Measurements from ENCODE around the gene LRRC1.
A peak's percentile ranks its signal among the peaks of the same experiment; 100 is the strongest.

Gene LRRC1

DNA sequence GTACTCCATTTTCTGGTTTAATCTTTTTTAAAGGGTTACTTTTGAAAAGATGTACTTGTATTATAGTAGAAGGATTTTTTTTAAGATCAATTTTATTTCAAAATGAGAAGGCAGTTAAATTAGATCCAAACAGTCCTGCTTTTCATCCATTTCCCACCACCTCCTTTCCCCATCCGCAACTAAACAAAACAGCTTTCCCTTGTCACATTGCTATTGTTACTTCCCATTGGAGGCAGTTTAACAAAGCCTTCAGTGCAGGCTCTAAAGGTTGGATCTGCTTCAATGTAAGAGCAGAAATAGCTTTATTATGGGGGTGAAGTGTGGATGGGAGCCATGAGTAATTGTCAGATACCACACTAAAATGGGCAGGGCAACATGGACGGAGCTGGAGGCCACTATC is 65.7 kb downstream of the LRRC1 start:
- TF ChIP-seq, protein P1, sequence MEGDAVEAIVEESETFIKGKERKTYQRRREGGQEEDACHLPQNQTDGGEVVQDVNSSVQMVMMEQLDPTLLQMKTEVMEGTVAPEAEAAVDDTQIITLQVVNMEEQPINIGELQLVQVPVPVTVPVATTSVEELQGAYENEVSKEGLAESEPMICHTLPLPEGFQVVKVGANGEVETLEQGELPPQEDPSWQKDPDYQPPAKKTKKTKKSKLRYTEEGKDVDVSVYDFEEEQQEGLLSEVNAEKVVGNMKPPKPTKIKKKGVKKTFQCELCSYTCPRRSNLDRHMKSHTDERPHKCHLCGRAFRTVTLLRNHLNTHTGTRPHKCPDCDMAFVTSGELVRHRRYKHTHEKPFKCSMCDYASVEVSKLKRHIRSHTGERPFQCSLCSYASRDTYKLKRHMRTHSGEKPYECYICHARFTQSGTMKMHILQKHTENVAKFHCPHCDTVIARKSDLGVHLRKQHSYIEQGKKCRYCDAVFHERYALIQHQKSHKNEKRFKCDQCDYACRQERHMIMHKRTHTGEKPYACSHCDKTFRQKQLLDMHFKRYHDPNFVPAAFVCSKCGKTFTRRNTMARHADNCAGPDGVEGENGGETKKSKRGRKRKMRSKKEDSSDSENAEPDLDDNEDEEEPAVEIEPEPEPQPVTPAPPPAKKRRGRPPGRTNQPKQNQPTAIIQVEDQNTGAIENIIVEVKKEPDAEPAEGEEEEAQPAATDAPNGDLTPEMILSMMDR (IDR thresholded peaks at IDR 0.05; ENCODE audit: low read length, missing control alignments) = no peak
- H3K4me3 ChIP-seq (replicated peaks; ENCODE audit: low read depth, low read length) = no peak overlapping the region
- DNase-seq (ENCODE audit: low read depth) = no peak

DNA sequence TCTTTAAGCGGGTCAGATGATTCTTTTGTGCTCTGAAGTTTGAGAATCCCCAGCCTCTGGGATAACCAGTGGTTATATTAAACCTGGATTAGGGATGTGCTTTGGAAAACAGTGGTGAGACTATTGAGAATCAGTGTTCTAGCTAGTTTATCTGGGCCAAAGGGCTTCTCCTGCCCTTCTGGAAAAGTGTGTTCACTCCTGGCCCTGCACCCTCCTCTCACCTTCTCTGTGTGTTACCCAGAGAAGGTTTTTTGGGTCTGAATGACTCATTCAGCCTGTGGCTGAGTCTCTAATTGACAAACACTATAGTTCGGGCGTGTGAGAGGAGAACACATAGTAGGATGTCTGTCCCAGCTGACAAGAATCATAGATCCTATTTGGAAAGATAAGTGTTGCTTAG is 66.7 kb downstream of the LRRC1 start:
- TF ChIP-seq, protein P1 (IDR thresholded peaks at IDR 0.05; ENCODE audit: low read length, missing control alignments) = no peak
- no peak for DNase-seq (ENCODE audit: low read depth)
- no peak overlapping the region for H3K4me3 ChIP-seq (replicated peaks; ENCODE audit: low read depth, low read length)

DNA sequence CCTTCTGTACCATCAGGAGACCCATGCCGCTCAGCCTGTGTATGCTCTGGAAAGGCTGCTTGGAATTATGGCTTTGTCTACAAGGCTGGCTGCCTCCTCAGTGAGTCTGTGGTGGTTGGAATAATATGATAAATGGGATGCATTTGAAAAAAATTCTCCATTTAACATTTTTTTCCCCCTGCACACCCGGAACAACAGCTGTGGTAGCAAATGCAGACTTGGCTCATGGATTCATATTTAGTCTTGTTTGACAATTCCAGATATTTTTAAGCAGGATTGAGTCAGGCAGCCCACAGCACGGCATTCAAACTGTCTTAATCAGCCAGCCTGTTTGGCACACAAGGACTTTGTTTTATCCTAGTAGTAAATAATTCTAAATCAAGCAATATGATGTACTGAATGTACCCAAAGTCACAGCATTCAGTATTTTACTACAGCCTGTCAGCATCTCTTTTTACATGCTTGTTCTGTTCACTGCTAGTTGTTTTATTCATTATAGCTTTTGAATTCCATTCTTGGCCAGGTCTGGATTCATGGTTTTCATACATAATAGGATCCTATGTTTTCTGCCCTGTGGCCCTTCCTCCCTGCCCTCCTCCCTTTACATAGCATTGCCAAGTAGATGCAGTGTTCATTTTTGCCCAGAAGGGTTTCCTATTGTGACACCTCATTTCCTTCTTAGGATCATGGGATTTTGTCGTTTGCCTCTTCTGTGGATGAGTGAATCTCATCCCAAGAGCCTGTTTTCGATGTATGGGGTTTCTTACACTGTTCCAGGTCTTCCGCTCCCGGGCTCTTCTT is 68.1 kb downstream of the LRRC1 start:
- peak; percentile 55 for DNase-seq (ENCODE audit: low read depth)
- TF ChIP-seq, protein P1 (IDR thresholded peaks at IDR 0.05; ENCODE audit: low read length, missing control alignments) = peak; percentile 2
- no peak overlapping the region for H3K4me3 ChIP-seq (replicated peaks; ENCODE audit: low read depth, low read length)

GRCh38 chr6:53864781-53865180 is 70.0 kb downstream of the LRRC1 start:
- no peak for DNase-seq (ENCODE audit: low read depth)
- TF ChIP-seq, protein P1 (IDR thresholded peaks at IDR 0.05; ENCODE audit: low read length, missing control alignments) = no peak
- H3K4me3 ChIP-seq (replicated peaks; ENCODE audit: low read depth, low read length) = no peak overlapping the region

GRCh38 chr6:53866226-53866625 is 71.4 kb downstream of the LRRC1 start:
- no peak for DNase-seq (ENCODE audit: low read depth)
- no peak overlapping the region for H3K4me3 ChIP-seq (replicated peaks; ENCODE audit: low read depth, low read length)
- TF ChIP-seq, protein P1 (IDR thresholded peaks at IDR 0.05; ENCODE audit: low read length, missing control alignments) = no peak

DNA sequence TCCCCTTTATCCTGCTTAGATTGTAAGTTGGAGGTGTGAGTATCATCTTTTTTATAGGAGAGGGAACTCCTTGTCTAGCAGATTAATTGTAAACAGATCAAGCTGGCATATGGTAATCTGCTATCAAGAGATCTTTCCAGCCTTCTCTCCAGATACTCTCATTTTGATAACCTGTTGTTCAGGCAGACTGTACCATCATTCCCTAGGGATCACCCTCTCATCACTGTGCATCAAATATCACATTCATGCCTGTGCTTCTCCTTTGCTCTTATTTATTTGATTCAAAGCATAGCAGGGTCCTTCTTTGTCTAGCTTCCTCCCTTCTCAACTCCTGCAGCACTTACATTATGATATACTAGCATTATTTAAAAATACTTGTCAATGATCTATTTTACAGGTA is 73.8 kb downstream of the LRRC1 start:
- TF ChIP-seq, protein P1 (IDR thresholded peaks at IDR 0.05; ENCODE audit: low read length, missing control alignments) = no peak
- H3K4me3 ChIP-seq (replicated peaks; ENCODE audit: low read depth, low read length) = no peak overlapping the region
- DNase-seq (ENCODE audit: low read depth) = no peak

- TF ChIP-seq, protein P1 (IDR thresholded peaks at IDR 0.05; ENCODE audit: low read length, missing control alignments) = no peak
- peak; percentile 13 for DNase-seq (ENCODE audit: low read depth)
- H3K4me3 ChIP-seq (replicated peaks; ENCODE audit: low read depth, low read length) = no peak overlapping the region
Measured at GRCh38 chr6:53869964-53870363, 75.2 kb downstream of the LRRC1 start.
